ENCODE results near the gene SLC6A9. TPM values are rescaled to one million over a fixed set of nuclear protein-coding genes. Genes with fewer than 3 reads are reported as not detected.
A peak's percentile ranks its signal among the peaks of the same experiment; 100 is the strongest.

The SLC6A9 gene
- total RNA-seq, 1 donor from 2014 or later, result 19.2 TPM

- H3K27ac ChIP-seq, result no peak overlapping the region
- peaks cover 29% of the 10 kb centered on the region for H3K4me1 ChIP-seq
- no peak for TF ChIP-seq CTCF (IDR thresholded peaks at IDR 0.05)
- intact Hi-C loops (cut with DNase I), result no loop called here
- H3K9me3 ChIP-seq, result no peaks in the 10 kb centered on the region
- H3K36me3 ChIP-seq, result no peaks in the 10 kb centered on the region
- H3K27me3 ChIP-seq, result no peaks in the 10 kb centered on the region
- H3K4me3 ChIP-seq, result peak overlapping the region; percentile 75
- DNase-seq (no peak), ATAC-seq (no peak)
Observed at GRCh38 chr1:43947874-43948437, 83.3 kb downstream of the SLC6A9 start.

- no peak for DNase-seq
- ATAC-seq, result no peak
- H3K36me3 ChIP-seq, result no peaks in the 10 kb centered on the region
- intact Hi-C loops (cut with DNase I), result no loop called here
- no peaks in the 10 kb centered on the region for H3K27me3 ChIP-seq
- TF ChIP-seq CTCF (IDR thresholded peaks at IDR 0.05), result no peak
- peak overlapping the region; percentile 75 for H3K4me3 ChIP-seq
- no peaks in the 10 kb centered on the region for H3K9me3 ChIP-seq
- H3K27ac ChIP-seq, result peak overlapping the region; percentile 97
- H3K4me1 ChIP-seq, result peaks cover 29% of the 10 kb centered on the region
Observed at GRCh38 chr1:43947061-43947873, 84.0 kb downstream of the SLC6A9 start.

Other genes starting within 250 kb of the SLC6A9 start
- 0.43 TPM for gene ARTN, start 97.7 kb downstream of the SLC6A9 start, total RNA-seq
- 24.9 TPM for gene IPO13, start 84.5 kb downstream of the SLC6A9 start, total RNA-seq
- gene DPH2, start 61.5 kb downstream of the SLC6A9 start, total RNA-seq, result 18.8 TPM
- 191 TPM for gene ATP6V0B, start 56.5 kb downstream of the SLC6A9 start, total RNA-seq
- gene B4GALT2, start 52.3 kb downstream of the SLC6A9 start, total RNA-seq, result 23.8 TPM
- 5.3 TPM for gene CCDC24, start 39.9 kb downstream of the SLC6A9 start, total RNA-seq
- gene KLF17, start 87.4 kb upstream of the SLC6A9 start, total RNA-seq, result 0.52 TPM
- gene KLF18, start 110.2 kb upstream of the SLC6A9 start, total RNA-seq, result not detected
- 34.0 TPM for gene DMAP1, start 182.0 kb upstream of the SLC6A9 start, total RNA-seq

Measured in upper lobe of right lung (tissue), 1 donor.